Adrenal gland (tissue), 12 donors: ENCODE measurements around the gene GATAD2A. TPM values are rescaled to one million over a fixed set of nuclear protein-coding genes. Genes with fewer than 3 reads are reported as not detected.

Source experiments
- DNase-seq, 7 donors: peaks; one replicate each; pipeline ENCODE4 v3.0.0-alpha.2; 2019 to 2020
- H3K27ac ChIP-seq, 5 donors: fragments of 200-600 bp; sonication (generic) in 4 of 5; 1 replicate in 3 of 5; 2 replicates in 2 of 5; pipeline versions ENCODE4 v1.5.1 to v1.8.0; 2016 to 2020; ENCODE audit warnings: mild to moderate bottlenecking in 1 of 5
- H3K27me3 ChIP-seq: fragments of 200-600 bp; 2 replicates; pipeline ENCODE4 v1.8.0; 2021
- H3K36me3 ChIP-seq, 2 donors: fragments of 200-600 bp; replicated peaks in 1 of 2; 1 replicate in 1 of 2; 2 replicates in 1 of 2; pipeline versions ENCODE4 v1.5.1 to v1.8.0; 2018 to 2022
- H3K4me1 ChIP-seq, 2 donors: fragments of 200-600 bp; replicated peaks in 1 of 2; 1 replicate in 1 of 2; 2 replicates in 1 of 2; pipeline versions ENCODE4 v1.5.1 to v1.8.0; 2018 to 2021
- H3K4me3 ChIP-seq, 4 donors: fragments of 200-600 bp; sonication (generic) in 3 of 4; one replicate each; pipeline ENCODE4 v1.5.1; 2016 to 2018
- H3K9me3 ChIP-seq, 3 donors: fragments of 200-600 bp; sonication (generic) in 1 of 3; replicated peaks in 1 of 3; 1 replicate in 2 of 3; 2 replicates in 1 of 3; pipeline versions ENCODE4 v1.5.1 to v1.8.0; 2016 to 2021
- CTCF ChIP-seq, 6 experiments: fragments of 450-650 bp in 4 of 6; fragments of 200-600 bp in 2 of 6; sonication (generic) in 1 of 6; IDR thresholded peaks; 1 replicate in 5 of 6; 2 replicates in 1 of 6; pipeline versions ENCODE4 v1.5.1 to v1.8.0; 2016 to 2021; ENCODE audit warnings: antibody characterized with exemption in 6 of 6, mild to moderate bottlenecking in 2 of 6, moderate library complexity in 1 of 6
- POLR2A ChIP-seq, 2 donors: fragments of 450-650 bp; IDR thresholded peaks; one replicate each; pipeline ENCODE4 v1.6.1; 2017; ENCODE audit warnings: antibody characterized with exemption in 2 of 2, mild to moderate bottlenecking in 2 of 2, moderate library complexity in 1 of 2
- WGBS, 4 donors: extraction: QIAGEN DNeasy Blood & Tissue Kit in 2 of 4; methylation state at CpG; one replicate each; pipeline versions ENCODE4 v1.1.5 to v1.1.7; 2013 to 2017; 5-methylcytosine and 5-hydroxymethylcytosine counted together
- intact Hi-C, 2 donors: fragments of 100-400 bp; cut with DNase I; formaldehyde crosslinking; loops; one replicate each; pipeline versions ENCODE4 v1.14.1 to v1.15.0; 2022 to 2023
- polyA plus RNA-seq, 3 donors: library from polyadenylated mRNA; stranded (reverse); fragments of 200-250 nt in 2 of 3; fragments of 350-450 nt in 1 of 3; fragmentation: Illumina TruSeq in 1 of 3; extraction: RNeasy Lipid Tissue Mini Kit (QIAGEN cat#74804) in 1 of 3; gene quantifications; one replicate each; pipeline ENCODE4 v1.2.3, GENCODE V29; 2013 to 2014
- total RNA-seq, 9 donors: library from RNA; depleted of rRNA in 4 of 9; stranded (reverse); fragments of >200 nt in 4 of 9; fragments of 120-200 nt in 1 of 9; fragmentation: NEBNext Ultra II Directional in 1 of 9; extraction: Animal tissue kit (Norgen Biotek cat#: 25700) in 1 of 9; gene quantifications; one replicate each; pipeline versions ENCODE4 v1.1.0 to v1.2.4, GENCODE V29; 2013 to 2023
- donor health status: healthy with polysubstance abuse.
- donor health status: Bipolar disorder and iron deficiency.
- donor health status: DM: yes; HTN: yes; CAD: no.
- donor health status: DM: no; HTN: no; CAD: no.
- donor health status: DM: no; HTN: no; CAD: no.
- donor health status: DM: yes; HTN: yes; CAD: no.

GATAD2A gene
- total and polyA plus RNA-seq, 12 donors, result 17.0 to 125 (median 61.9) TPM

DNA sequence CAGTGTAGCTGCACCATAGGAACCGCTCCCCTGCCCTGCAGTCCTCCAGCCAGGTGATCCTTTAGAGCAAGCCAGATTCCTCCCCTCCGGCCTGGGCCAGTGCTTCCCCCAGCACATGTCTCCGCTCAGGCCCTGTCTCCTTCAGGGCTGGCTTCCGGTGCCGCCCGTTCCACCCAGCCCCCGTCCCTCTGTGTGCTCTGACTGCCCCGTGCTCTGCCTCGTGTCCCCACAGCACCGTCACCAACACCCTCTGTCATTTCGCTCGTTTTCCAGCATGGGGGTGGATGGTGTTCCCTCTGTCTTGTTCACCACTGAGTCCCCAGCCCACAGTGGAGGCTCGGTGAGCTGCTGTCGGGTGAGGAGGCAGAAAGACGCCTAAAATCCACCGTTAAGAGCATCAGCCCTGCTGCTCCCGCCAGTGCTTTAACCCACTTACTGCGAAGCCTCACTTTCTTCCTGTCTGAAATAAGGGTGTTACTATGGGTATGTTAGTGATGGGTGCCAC lies 55.3 kb downstream of the GATAD2A start:
- Histone ChIP-seq H3K27ac (peak overlapping the region; percentile 43 to 92 (median 72)), H3K36me3 (peaks cover 0 to 6% of the 10 kb centered on the region in 2 donors), H3K4me3 (no peak overlapping the region), H3K4me1 (peaks cover 53 to 71% of the 10 kb centered on the region in 2 donors), H3K27me3 (no peaks in the 10 kb centered on the region), H3K9me3 (no peaks in the 10 kb centered on the region)
- WGBS, 4 donors, result 42 to 59% (median 50%) methylated on average over 7 to 18 of the region's 18 CpGs
- peak; percentile 37 to 80 (median 55) for DNase-seq
- TF ChIP-seq POLR2A (IDR thresholded peaks at IDR 0.05) (no peak), CTCF (IDR thresholded peaks at IDR 0.05) (no peak)
- intact Hi-C loops, result no loop called here

GRCh38 chr19:19461306-19461670 lies 55.8 kb downstream of the GATAD2A start:
- Histone ChIP-seq H3K9me3 (no peaks in the 10 kb centered on the region), H3K36me3 (peaks cover 0 to 11% of the 10 kb centered on the region in 2 donors), H3K4me3 (no peak overlapping the region), H3K27me3 (no peaks in the 10 kb centered on the region), H3K27ac (peak overlapping the region; percentile 61 to 92 (median 64)), H3K4me1 (peaks cover 53 to 71% of the 10 kb centered on the region in 2 donors)
- no peak for DNase-seq
- WGBS, 4 donors, result 77 to 89% (median 84%) methylated on average over 4 of the region's 4 CpGs
- TF ChIP-seq POLR2A (IDR thresholded peaks at IDR 0.05) (no peak), CTCF (IDR thresholded peaks at IDR 0.05) (no peak)
- intact Hi-C loops, result no loop called here

DNA sequence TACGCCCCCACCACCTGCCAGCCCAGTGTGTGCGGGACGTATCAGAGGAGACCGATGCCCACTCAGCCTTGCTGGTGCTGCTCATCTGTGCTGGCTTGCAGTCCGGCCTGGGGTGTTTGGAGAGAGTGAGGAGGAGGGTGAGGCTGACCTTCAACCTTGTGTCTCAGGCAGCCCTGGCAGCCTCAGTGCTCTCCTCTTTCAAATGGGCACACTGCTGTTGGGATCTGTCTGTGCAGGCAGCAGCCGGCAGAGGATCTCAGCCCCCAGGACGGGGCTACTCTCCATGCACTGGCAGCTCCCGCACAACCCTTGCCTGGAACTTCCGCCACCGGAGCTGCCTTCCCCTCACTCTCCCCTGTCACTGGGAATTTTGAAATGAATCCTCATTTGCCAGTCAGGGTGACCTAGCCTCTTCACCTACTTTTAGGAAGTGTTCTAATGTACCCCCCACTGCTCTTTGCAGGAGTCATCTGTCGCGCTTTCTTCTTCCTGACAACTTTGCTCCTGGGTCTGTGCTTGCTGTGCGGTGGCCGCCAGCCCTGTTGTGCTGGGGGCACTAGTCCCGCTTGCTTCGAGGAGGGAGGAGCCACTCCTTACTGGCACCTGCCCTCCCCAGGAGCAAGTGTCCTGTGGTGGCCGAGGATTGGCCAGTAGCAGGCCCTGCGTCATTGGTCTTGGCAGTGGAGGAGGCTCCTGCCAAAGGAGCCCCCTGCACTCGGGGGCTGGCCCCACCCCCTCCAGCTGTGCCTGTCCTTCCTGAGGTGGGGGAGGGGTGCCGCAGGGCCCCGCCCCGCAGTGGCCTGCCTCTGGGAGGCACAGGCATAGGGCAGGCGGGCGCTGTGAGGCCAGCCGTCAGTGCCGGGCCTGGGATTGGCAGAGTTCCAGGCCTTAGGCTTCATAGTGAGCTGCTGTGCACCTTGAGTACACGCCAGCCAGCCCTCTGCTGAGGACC lies 56.5 kb downstream of the GATAD2A start:
- 32 to 45% (median 34%) methylated on average over 15 to 27 of the region's 27 CpGs for whole genome bisulfite sequencing, 4 donors
- peaks cover 53 to 71% of the 10 kb centered on the region in 2 donors for H3K4me1 ChIP-seq
- TF ChIP-seq POLR2A (IDR thresholded peaks at IDR 0.05), result no peak
- no peak for TF ChIP-seq CTCF (IDR thresholded peaks at IDR 0.05)
- intact Hi-C loops, result no loop called here
- no peaks in the 10 kb centered on the region for H3K9me3 ChIP-seq
- DNase-seq, result peak; percentile 73 to 93 (median 82)
- peak overlapping the region in 1 of 4 donors; percentile 25 for H3K4me3 ChIP-seq
- peak overlapping the region in 4 of 5 donors; percentile 61 to 92 (median 74) for H3K27ac ChIP-seq
- no peaks in the 10 kb centered on the region for H3K27me3 ChIP-seq
- H3K36me3 ChIP-seq, result peaks cover 0 to 12% of the 10 kb centered on the region in 2 donors

DNA sequence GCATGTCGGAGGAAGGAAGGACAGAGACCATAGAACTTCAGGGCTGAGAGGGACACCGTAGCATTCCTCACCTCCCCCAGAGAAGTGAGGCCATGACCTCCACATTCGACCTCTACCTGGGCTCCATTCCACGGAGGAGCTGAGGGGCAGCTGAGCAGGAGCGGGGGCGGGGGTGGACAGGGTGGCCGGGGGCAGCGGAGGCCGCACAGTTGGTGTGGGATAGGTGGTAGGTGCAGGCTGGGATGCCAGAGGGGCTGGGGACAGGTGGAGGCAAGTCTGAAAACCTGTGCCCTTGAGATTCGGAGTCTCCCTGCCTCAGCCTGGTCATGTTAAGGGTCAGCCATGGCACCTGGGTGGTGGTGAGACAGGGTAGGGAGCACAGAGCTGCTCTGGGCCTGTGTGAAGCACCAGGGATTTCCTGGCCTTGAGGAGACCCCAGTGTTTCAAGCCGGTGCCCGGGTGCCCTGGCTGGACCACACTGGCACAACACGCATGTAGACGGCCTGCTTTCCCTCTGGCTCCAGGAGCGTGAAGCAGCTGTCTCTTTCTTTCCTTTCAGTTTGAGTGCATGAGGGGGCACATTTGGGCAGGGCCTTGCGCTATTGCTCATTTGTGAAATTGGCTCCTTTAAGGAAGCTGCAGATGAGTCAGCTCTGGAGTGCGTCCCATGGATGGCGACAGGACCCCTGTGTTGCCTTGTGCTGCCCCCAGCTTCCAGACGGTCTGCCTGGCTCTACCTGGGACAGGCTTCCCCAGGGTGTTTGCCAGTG lies 58.1 kb downstream of the GATAD2A start:
- peak in 6 of 7 donors; percentile 58 to 74 (median 62) for DNase-seq
- Histone ChIP-seq H3K36me3 (peaks cover 0 to 15% of the 10 kb centered on the region in 2 donors), H3K4me1 (peaks cover 53 to 62% of the 10 kb centered on the region in 2 donors), H3K27me3 (no peaks in the 10 kb centered on the region), H3K9me3 (peaks cover 0 to 10% (median 0%) of the 10 kb centered on the region in 3 donors), H3K27ac (peak overlapping the region in 4 of 5 donors; percentile 13 to 92 (median 73)), H3K4me3 (no peak overlapping the region)
- intact Hi-C loops, result no loop called here
- no peak for TF ChIP-seq POLR2A (IDR thresholded peaks at IDR 0.05)
- no peak for TF ChIP-seq CTCF (IDR thresholded peaks at IDR 0.05)
- 48 to 64% (median 55%) methylated on average over 15 to 19 of the region's 19 CpGs for WGBS, 4 donors
